HG03060 (cell line): ENCODE measurements around the gene IGFBP7.
"Not testable (repeated sequence)": the region's sequence is repeated elsewhere in the genome, so short reads cannot be mapped to it uniquely, and the experiment has no call there.

Experiments used
- ATAC-seq: cut with Tn5 transposase; IDR thresholded peaks from one replicate; pipeline ENCODE4 v1.9.1; 2021; ENCODE audit warnings: low read depth, moderate number of reproducible peaks; ENCODE audit not compliant: unreplicated experiment

IGFBP7 gene

DNA sequence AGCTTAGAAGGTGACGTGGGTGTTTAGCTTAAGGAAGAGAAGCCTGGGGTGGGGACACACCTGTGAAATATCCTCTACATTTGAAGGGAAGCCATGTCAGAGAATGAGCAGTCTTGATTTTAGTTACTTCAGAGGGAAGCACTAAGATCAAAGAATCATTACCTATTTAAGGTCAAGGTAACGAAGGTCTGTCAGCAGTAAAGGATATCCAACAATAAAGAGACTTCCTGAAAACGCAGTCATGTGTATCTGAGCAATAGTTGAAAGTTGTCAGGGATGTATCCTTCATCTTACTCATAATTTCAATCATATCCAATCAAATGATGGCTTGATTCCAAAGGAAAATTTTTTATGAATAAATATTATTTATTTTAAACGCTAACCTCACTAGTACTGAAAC, 33.5 kb downstream of the IGFBP7 start:
- ATAC-seq, result no peak

DNA sequence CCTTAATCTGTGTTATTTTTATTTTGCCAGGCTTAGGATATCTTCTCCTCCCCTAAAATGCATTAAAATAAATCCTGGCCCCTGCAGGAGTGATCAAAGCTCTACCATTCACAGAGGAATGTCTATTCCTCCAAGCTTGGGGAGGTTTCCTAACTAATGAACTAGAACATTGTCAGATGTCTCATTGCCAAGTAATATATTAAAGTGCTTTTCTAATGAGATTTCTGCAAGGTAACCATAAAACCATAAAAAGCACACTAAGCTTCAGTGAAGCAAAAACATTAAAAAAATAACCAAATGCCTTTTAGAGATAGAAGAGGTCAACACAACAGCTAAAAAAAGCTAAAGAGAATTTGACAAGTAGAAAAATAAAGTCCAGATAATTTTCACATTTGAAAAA, 34.8 kb downstream of the IGFBP7 start:
- ATAC-seq, result no peak

DNA sequence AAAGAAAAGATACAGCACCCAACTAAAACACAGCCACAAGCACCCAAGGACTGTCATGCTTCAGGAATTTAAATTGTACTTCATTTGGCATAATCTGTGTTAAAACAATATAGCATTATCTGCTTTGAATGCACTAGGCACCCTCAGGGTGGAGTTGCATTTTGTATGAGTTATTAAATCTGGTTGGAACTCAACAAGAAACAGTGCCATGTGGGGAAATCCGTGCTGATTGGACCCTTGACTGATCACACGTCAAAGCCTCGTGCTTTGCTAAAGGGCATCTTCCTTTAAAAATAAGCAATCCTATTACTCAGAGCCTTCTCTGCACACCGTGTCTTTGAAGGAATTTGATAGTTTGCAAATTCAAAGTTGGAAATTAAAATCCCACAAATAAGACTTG, 35.4 kb downstream of the IGFBP7 start:
- no peak for ATAC-seq

DNA sequence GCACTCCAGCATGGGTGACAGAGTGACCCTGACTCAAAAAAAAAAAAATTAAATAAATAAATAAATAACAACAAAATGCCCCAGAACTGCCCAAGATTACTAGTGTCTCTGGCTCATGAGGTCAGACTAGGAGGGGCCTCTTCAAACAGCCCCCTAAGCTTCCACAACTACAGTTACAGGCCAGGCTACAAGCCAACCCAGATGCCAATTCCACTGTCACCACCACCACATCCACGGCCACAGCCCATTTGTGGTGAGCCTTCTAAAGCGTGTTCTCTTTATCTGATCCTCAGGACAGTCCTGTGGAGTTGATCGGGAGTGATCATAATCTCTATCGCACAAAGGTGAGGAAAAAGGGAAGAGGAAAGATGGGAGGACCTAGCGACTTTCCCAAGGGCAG, 36.6 kb downstream of the IGFBP7 start:
- ATAC-seq, result no peak

DNA sequence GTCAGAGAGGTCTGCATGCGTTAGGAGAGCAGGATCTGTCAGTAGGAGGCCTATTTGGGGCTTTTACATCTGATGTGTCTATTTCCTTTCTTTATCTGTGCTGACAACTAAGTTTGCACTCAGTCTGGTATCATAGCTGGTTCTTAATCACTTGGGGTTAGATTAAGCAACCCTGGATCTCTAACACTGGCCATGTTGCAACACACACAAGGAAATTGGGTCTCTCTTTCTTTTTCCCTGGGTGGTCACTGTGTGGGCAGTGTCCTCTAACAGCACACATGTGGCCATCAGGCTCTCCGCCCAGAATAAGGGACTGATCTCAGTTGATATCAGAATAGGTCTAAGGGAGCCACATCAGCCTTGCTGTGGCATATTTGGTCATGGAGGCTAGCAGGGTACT, 38.9 kb downstream of the IGFBP7 start:
- ATAC-seq, result no peak

DNA sequence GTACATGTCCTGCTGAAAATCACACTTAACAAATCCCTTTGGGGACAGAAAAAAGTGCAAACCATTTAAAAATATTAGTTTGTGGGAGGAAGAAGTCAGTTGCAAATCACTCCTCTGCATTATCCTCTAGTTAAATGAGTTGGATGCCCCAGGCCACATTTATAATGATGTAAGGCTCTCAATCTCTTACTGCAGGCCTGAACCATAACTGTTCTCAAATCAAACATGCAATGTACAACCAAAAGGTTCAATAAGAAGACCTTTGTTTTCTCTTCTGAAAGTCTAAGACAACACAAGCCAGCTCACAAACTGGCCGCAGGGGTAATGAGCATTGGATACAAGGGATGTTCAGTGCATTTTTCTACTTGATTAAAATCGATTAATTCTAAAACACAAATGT, 39.7 kb downstream of the IGFBP7 start:
- ATAC-seq, result no peak

DNA sequence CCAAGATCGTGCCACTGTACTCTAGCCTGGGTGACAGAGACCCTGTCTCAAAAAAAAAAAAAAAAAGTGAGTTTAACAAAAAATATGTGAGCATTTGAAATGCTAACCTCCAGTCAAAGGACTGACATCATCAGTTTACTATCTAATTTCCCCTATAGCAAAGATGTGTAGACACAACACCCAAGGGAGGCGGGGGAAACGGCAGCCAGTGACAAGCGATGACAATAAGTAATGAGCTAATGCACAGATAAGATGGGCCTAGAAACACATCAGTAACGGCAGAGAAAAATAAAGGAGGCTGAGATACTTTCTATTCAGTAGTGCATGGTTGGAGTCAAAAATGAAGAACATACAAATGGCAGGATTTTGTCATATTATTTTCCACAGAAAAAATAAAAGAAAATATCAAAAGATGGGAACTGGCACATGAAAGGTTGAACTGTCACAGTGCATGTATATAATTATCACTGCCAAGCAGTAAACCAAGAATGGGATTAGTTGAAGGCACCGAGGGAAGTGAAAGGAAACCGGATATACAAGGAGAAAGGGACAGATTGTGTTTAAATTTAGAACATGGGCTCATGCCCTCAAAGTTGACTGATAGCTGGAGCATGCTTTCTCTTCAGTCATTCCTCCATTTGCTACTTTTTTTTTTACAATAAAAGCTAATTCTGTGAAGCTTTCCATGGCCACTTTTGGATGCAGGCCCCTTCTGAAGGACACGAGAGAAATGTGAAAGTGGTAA, 41.8 kb downstream of the IGFBP7 start:
- ATAC-seq, result no peak

DNA sequence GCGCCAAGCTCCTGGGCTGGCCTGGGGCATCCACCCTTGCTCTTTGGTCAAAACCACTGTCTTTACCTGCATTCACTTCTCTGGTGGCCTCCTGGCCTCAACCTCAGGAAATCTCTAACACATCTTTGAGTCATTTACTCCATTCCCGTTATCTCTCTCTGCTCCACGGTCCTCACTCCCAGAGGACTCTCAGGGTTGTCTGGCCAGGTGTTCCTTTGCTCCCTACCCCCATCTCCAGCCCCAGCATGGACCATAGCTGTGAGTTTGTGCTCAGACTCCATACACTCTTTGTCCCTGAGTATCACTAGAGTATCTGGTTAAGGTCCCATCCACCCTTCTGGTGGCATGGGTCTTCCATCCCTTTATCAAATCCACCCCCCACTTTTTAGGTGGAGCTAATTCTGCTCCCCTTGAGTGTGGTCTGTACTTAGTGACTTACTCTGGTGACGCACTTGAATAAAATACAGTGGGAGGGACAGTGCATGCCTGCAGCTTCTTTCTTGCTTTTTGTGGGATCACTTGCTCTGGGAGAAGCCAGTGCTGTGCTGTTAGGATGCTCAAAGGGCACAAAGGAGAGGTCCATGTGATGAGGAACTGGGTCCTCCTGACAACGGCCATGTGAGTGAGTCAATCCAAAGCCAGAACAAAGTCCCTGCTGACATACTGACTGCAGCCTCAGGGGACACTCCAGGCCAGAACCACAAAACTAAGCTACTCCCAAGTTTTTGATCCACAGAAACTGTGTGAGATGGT, 44.3 kb downstream of the IGFBP7 start:
- no peak for ATAC-seq

DNA sequence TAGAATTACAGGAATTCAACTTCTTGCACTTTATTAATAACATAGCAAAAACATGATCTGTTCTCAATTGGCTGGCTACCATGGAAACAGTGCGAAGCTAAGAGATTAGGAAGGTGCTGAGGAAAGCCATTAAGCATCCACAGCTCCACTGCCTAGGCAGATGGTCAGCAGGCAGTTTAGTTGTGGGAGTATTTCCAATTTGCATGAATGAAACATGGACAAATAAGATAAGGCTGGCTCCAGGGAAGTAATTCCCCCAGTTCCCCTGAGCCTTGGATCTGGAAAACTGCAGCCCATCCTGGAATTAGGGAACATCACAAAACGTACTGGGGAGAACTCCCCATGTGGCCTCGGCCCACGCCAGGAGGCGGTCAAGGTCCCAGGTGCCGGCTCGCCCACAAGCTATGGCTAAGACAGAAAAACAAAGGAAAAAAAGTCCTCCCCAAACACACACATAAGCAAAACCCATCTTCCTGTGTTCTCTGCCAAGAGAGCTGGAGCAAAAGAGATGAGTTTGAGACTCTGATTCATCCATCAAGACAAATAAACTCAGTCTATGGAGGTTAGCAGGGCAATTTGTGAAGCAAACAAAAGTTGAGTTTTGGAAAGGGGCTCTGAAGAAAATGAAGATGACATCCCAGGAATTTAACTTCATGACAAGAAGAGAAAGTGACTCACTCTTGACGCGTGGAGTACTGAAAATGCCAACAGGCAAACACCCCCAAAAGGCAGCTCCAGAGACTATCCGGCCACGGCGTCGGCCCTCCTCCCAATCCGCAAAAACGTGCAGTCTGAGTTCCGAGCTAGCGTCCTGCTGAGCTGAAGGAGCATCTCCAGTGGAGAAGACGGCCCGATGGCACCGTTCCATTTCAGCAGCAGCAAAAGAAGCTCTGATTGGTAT, 45.1 kb downstream of the IGFBP7 start:
- ATAC-seq, result no peak

DNA sequence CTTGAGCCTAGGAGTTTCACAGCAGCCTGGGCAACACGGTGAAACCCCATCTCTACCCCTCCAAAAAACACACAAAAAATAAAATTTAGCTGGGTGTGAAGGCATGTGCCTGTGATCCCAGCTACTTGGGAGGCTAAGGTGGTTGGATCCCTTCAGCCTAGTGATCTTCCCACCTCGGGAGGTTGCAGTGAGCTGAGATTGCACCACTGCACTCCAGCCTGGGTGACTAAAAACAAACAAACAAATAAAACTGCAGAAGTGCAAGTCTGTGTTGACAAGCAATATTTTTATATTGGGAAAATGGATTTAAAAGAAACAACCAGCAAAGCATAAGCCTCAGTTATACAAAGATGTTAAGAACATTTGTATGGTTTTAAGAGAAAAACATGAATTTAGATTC, 46.1 kb downstream of the IGFBP7 start:
- ATAC-seq, result no peak

DNA sequence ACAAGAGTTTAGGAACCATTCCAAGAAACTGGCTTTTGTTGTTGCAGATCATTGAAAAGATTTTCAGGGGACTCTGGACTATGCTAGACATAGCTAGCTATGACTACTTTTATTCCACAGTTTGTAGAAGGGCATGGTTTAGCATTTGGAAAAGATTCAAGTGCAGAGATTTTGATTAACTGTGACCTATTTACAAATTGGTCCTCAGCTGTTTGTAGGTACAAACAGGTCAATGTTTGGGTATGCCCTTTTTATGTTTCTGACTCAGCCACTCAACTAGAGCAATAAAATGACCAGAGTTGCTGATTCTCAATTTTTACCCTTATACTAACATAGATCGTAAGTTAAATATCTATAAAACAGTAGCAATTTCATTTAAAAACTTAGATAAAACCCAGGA, 46.7 kb downstream of the IGFBP7 start:
- no peak for ATAC-seq

DNA sequence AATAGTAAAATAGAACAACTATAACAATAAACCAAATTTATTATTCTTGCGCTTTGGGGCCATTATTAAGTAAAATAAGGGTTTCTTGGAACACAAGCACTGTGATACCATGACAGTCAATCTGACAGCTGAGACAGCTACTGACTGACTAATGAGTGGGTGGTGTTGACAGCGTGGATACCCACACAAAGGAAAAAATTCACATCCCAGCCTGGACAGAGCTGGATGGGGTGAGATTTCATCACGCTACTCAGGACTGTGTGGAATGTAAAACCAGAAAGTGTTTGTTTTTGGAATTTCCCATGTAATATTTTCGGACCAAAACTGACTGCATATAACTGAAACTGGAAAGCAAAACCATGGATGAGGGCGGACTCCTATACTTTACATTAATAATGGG, 48.8 kb downstream of the IGFBP7 start:
- ATAC-seq, result no peak

DNA sequence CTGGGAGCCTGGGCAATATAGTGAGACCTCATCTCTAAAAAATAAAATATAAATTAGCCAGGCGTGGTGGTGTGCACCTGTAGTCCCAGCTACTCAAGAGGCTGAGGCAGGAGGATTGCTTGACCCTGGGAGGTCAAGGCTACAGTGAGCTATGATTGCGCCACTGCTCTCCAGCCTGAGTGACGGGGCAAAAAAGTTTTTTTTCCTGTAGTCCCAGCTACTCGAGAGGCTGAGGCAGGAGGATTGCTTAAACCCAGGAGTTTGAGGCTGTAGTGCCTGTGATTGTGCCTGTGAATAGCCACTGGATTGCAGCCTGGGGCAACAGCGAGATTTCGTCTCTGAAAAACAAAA, 49.5 kb downstream of the IGFBP7 start:
- ATAC-seq, result not testable (repeated sequence)

DNA sequence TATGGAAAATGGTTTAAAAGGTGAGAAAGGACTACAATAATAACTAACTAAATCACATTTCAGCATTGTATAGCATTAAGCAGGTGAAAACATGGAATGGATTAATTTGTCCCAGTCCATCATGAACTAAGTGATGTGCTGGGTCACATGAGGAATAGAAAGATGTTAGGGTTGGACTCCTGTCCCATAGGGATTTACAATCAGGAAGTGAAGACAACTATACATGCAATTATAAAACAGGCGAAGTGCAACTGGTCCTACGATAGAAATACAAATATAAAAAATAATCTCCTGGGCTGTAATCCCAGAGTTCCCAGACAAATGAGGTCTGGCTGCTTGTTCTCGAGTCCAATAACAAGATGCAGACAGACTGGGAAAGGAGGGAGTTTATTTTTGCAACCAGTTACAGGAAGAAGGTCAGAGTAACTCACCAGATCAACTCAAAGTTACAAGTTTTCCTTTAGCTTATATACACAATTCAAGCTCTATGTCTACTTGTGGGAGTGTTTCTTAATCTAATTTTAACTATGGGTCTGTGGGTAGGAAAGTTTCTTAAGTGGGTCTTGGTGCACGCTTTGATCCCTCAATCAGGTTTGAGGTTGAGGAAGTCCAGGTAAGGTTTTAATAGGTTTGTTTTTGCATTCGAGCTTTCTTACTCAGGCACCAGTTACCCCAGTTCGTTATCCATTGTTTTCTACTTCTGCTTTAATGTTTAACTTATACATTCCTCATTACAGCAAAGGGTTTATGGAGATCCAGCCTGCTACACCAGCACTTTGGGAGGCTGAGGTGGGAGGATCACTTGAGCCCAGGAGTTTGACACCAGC, 50.1 kb downstream of the IGFBP7 start:
- ATAC-seq, result no peak

DNA sequence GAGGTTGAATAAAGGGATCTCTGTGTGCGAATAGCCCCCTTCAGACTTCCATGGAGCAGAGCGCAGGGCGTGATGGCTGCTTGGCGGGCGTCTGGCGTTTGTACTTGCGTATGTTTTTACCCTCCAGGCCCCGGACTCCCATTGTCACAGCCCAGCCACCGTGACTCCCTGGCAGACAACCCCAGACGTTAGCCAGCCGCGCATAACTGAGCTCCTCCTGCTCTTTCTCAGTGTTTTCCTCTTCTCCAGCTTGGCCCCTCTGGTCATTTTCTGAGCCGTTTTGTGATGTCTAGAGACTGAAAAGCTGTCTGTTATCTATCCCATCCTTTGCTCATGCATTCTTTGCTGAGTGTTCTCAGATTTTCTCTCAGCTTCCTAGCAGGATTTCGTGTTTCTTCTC, 54.3 kb downstream of the IGFBP7 start:
- no peak for ATAC-seq

DNA sequence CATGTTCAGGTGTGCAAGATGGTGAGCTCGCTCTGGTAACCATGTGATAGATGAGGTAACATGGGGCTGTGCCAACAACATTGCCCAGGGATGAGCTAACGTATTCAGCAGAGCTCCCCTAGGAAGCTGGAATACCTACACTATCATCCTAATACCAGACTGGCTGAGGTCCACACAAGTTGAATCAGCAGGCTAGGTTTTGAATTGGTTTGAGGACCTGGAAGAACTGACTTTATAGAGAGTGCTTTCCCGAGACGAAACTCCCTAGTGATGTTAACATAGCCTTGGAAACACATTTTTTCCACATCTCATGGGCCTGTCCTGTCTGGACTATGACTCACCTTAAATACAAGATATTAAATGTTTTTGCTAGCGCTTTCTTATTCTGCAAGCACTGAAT, 56.7 kb downstream of the IGFBP7 start:
- no peak for ATAC-seq

DNA sequence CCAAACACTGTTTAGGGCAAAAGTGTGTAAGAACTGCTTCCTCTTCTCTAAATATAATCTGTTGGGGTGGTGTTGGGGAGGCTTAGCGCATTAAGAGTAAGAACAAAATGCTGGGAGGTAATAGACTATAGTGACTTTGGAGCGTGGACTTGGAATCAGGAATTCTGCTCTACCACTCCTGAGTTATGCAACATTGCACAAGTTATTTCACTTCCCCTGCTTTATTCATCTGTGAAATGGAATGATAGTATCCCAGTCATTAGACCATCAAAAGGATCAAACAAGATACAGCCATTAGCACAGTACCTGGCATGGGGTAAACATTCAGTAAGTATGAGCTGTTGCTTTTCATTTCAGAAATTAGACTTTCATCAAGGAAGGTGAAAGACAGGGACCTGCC, 58.7 kb downstream of the IGFBP7 start:
- ATAC-seq, result no peak

DNA sequence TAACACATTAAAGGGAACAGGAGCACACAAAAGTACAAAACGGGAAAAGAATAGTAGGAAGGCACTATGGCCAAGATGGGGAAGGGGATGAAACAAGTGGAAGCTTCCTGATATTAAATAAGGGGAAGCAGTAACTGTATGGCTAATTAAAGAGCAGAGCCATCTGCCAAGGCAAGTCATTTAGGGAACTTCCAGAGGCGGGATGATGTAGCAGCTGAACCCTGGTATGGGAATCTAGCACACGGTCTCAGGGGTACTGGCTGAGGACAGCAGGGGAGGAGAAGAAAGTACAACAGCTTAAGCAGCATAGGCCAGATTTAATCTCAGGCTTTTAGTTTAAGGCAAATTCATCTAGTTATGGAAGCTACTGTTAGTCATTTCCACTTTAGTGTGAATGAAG, 59.1 kb downstream of the IGFBP7 start:
- no peak for ATAC-seq

DNA sequence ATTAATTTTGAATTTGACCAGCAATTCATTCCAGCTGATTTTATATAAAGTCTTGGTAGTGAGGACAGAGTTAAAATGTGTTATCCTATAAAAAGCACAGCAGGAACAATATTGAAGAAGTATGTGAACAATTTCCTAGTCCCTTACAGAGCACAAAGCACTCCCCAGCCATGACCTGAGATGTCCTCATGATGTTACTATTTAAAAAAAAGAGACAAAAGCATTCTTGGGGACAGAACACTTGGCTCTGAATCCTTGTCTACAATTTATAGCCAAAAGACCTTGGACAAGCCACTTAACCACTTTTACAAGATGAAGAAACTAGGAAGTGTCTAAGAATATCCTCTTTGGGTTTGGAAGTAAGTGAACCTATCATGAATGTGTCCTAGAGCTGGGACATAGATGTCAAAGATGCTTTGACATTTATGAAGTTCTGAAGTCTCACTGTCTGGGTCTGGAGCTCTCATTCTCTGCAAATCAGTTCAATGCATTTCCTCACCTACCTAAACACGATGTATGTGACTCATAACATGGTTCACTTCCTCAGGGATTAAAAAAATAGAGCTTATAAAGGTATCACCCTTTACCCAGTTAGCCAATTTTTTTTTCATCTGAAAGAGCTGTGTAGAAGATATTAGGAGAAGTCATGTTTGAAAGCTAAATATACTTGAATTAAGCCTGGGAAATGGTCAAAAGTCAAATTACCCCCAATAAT, 61.4 kb downstream of the IGFBP7 start:
- ATAC-seq, result no peak

DNA sequence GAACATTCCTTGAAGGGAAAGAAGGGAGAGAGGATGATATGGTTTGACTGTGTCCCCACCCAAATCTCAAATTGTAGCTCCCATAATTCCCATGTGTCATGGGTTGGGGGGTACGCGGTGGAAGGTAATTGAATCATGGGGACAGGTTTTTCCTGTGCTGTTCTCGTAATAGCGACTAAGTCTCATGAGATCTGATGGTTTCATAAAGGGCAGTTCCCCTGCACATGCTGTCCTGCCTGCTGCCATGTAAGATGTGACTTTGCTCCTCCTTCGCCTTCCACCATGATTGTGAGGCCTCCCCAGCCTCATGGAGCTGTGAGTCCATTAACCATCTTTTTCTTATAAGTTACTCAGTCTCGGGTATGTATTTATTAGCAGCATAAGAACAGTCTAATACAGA, 63.1 kb downstream of the IGFBP7 start:
- not testable (repeated sequence) for ATAC-seq
